ENCODE data around the gene PCDHB11.
"Not testable (repeated sequence)": the region's sequence is repeated elsewhere in the genome, so short reads cannot be mapped to it uniquely, and the experiment has no call there.

PCDHB11 gene

DNA sequence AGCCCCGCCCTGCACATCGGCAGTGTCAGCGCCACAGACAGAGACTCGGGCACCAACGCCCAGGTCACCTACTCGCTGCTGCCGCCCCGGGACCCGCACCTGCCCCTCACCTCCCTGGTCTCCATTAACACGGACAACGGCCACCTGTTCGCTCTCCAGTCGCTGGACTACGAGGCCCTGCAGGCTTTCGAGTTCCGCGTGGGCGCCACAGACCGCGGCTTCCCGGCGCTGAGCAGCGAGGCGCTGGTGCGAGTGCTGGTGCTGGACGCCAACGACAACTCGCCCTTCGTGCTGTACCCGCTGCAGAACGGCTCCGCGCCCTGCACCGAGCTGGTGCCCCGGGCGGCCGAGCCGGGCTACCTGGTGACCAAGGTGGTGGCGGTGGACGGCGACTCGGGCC lies 47.5 kb downstream of the PCDHB11 start:
- not testable (repeated sequence) for DNase-seq

DNA sequence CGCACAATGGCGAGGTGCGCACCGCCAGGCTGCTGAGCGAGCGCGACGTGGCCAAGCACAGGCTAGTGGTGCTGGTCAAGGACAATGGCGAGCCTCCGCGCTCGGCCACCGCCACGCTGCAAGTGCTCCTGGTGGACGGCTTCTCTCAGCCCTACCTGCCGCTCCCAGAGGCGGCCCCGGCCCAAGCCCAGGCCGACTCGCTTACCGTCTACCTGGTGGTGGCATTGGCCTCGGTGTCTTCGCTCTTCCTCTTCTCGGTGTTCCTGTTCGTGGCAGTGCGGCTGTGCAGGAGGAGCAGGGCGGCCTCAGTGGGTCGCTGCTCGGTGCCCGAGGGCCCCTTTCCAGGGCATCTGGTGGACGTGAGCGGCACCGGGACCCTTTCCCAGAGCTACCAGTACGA lies 48.0 kb downstream of the PCDHB11 start:
- not testable (repeated sequence) for DNase-seq

DNA sequence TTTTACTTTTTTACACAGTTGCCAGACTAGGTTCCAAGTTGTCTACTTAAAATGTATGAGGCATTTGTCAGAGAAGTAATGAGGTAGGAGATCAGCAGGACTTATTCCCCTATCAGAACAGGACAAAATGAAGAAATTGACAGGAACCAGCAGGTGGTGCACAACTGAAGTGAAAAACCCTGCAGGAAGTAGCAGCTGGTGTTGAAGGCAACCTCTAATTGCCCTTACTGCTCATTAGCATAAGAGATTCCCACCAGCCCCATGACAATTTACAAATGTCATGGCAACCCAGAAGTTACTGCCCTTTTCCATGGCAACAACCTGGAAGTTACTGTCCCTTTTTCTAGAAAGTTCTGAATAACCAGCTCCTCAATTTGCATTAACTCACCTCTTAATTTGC lies 51.1 kb downstream of the PCDHB11 start:
- DNase-seq, result no peak
